Measurements from ENCODE around the gene C2CD5.

DNA sequence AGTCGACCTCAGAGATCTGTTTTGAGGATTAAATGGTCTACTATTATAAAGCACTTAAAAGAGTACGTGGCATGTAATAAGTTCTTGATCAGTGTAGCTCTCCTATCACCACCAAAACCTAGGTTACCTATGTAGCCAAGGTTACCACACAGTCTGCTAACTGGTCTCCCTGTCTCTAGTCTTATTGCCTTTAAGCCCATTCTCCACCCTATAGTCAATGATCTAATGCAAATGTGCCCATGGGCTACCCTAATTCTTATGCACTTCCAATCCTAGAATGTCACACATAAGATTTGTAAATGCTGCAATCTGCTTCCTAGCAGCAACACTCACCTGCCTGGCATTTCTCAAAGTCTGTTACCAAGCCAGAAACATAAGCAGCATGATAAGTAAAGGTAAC, 44.9 kb downstream of the C2CD5 start:
- TF ChIP-seq CTCF (IDR thresholded peaks at IDR 0.05; ENCODE audit: borderline replicate concordance, extremely low read depth, low read length, poor library complexity, severe bottlenecking) (no peak), EZH2 (IDR thresholded peaks at IDR 0.05; ENCODE audit: borderline replicate concordance, low read depth, low read length, severe bottlenecking) (no peak)

Measured in DND-41 (cell line).